ENCODE results near the gene SMARCE1.

Gene SMARCE1

GRCh38 chr17:40577611-40578065 lies 70.0 kb downstream of the SMARCE1 start:
- no peak for DNase-seq

DNA sequence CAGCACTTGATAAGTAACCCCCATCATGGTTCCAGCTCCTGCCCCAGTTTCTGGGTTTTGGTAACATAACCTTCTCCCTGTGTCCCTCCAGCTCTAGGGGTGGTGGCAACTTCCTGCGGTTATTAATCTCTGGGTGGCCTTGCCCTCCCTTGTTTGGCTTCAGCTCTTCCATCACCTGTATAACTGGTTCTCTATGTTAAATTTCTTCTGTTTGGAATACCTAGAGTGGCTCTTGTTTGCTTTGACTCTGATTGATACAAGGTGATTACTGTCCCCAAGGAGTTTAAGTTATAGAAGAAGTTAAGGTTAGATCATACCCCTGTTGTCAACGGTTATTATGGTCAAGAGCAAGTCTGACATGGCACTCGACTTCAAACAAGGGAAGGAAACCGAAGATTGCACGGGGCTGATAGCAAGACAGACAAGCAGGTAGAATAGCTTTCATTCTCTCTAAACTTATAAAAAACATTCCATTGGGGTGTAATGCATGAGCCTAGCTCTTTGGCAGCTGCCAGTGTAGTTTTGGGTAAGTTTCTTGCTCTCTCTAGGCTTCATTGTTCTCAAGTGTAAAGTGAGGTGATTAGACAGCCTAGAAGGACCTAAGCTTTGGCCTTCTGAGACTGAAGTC lies 71.4 kb downstream of the SMARCE1 start:
- DNase-seq = no peak
